Bronchial epithelial cell (primary cell): Measurements from ENCODE around the gene DUXB. TPM values are rescaled to one million over a fixed set of nuclear protein-coding genes. Genes with fewer than 3 reads are reported as not detected.
A peak's percentile ranks its signal among the peaks of the same experiment; 100 is the strongest.

ENCODE experiments used
- DNase-seq: peaks from one replicate; pipeline ENCODE4 v3.0.0-alpha.2; 2010; ENCODE audit warnings: low read depth
- FAIRE-seq: peaks from 2 replicates; lab custom pipeline; 2011; peaks lifted over from hg19 to GRCh38; lab: Jason Lieb, UNC
- H3K27me3 ChIP-seq: 2 replicates; pipeline ENCODE4 v1.5.1; 2011; ENCODE audit warnings: low read length; ENCODE audit not compliant: control insufficient read depth, insufficient read depth
- H3K36me3 ChIP-seq: 2 replicates; pipeline ENCODE4 v1.5.1; 2011; ENCODE audit warnings: low read length; ENCODE audit not compliant: control insufficient read depth, insufficient read depth
- H3K4me3 ChIP-seq: 2 replicates; pipeline ENCODE4 v1.5.1; 2011; ENCODE audit warnings: mild to moderate bottlenecking, low read depth, low read length, control low read depth
- CTCF ChIP-seq: IDR thresholded peaks from 2 replicates; pipeline ENCODE4 v1.5.1; 2011; ENCODE audit warnings: mild to moderate bottlenecking, moderate library complexity, low read length, control low read depth, inconsistent platforms; ENCODE audit not compliant: insufficient read depth, severe bottlenecking
- total RNA-seq: library from RNA; depleted of rRNA; stranded (reverse); fragments of >200 nt; gene quantifications from 2 replicates; pipeline ENCODE4 v1.2.1, GENCODE V29; 2014

The DUXB gene
- total RNA-seq, 1 donor from 2014 or later = not detected

- Histone ChIP-seq H3K27me3 (no peaks in the 10 kb centered on the region), H3K4me3 (no peak overlapping the region), H3K36me3 (peaks cover 20% of the 10 kb centered on the region)
- DNase-seq (peak; percentile 39), FAIRE-seq (no peak)
- TF ChIP-seq CTCF = peak; percentile 17
Observed at GRCh38 chr16:75644240-75645012, 56.8 kb downstream of the DUXB start.

Other genes with a start within 250 kb of the DUXB start
- gene TMEM170A, start 236.8 kb downstream of the DUXB start, total RNA-seq = 28.2 and 33.2 TPM in 2 replicates
- gene CHST6, start 206.0 kb downstream of the DUXB start, total RNA-seq = 1.3 and 6.4 TPM in 2 replicates
- not detected in 2 replicates for gene CHST5, start 165.4 kb downstream of the DUXB start, total RNA-seq
- 5.2 and 9.7 TPM in 2 replicates for gene TMEM231, start 145.2 kb downstream of the DUXB start, total RNA-seq
- 27.6 and 32.0 TPM in 2 replicates for gene GABARAPL2, start 135.1 kb downstream of the DUXB start, total RNA-seq
- gene ADAT1, start 78.2 kb downstream of the DUXB start, total RNA-seq = 55.4 and 67.9 TPM in 2 replicates
- gene KARS1, start 53.8 kb downstream of the DUXB start, total RNA-seq = 123 and 210 TPM in 2 replicates
- gene TERF2IP, start 53.7 kb downstream of the DUXB start, total RNA-seq = 21.6 and 24.6 TPM in 2 replicates
- not detected in 2 replicates for gene CPHXL2, start 24.5 kb downstream of the DUXB start, total RNA-seq
- not detected in 2 replicates for gene CPHXL, start 25.0 kb upstream of the DUXB start, total RNA-seq